Measurements from ENCODE around the gene ZNF774.

DNA sequence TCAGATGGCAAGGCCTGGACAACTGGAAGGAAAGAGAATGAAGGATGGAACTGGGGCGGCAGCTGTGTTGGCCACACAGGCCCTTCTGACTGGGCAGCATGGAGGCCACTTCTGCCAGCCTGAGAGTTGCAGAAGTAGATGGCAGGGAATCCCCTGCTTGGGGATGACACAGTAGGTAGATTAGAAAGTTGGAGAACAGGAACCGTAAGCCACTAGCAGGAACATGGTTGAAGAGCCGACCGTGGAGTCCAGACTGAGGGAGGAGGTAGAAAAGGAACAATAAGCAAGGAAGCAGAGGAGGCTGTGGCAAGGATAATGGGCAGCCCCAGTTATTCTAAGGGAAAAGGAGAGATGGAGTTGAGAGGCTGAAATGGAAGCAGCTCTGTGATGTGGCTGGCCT lies 26.4 kb upstream of the ZNF774 start:
- TF ChIP-seq, protein P1, sequence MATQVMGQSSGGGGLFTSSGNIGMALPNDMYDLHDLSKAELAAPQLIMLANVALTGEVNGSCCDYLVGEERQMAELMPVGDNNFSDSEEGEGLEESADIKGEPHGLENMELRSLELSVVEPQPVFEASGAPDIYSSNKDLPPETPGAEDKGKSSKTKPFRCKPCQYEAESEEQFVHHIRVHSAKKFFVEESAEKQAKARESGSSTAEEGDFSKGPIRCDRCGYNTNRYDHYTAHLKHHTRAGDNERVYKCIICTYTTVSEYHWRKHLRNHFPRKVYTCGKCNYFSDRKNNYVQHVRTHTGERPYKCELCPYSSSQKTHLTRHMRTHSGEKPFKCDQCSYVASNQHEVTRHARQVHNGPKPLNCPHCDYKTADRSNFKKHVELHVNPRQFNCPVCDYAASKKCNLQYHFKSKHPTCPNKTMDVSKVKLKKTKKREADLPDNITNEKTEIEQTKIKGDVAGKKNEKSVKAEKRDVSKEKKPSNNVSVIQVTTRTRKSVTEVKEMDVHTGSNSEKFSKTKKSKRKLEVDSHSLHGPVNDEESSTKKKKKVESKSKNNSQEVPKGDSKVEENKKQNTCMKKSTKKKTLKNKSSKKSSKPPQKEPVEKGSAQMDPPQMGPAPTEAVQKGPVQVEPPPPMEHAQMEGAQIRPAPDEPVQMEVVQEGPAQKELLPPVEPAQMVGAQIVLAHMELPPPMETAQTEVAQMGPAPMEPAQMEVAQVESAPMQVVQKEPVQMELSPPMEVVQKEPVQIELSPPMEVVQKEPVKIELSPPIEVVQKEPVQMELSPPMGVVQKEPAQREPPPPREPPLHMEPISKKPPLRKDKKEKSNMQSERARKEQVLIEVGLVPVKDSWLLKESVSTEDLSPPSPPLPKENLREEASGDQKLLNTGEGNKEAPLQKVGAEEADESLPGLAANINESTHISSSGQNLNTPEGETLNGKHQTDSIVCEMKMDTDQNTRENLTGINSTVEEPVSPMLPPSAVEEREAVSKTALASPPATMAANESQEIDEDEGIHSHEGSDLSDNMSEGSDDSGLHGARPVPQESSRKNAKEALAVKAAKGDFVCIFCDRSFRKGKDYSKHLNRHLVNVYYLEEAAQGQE (IDR thresholded peaks at IDR 0.05; ENCODE audit: insufficient read depth in 1 of 2, low read depth in 2 of 2, low read length in 2 of 2), result no peak
- no peak for TF ChIP-seq FOXP2 (optimal IDR thresholded peaks at IDR 0.05; ENCODE audit: borderline replicate concordance, extremely low read depth, extremely low read length, insufficient read depth)

All from PFSK-1 (cell line).